Mammary epithelial cell (primary cell): ENCODE measurements around the gene ETV3.

Source experiments
- EZH2 ChIP-seq: IDR thresholded peaks from 2 replicates; pipeline ENCODE4 v1.6.1; 2012; ENCODE audit warnings: low read length, inconsistent platforms, borderline replicate concordance
- TF ChIP-seq, protein P1 (sequence below), 2 donors: IDR thresholded peaks in 1 of 2; conservative IDR thresholded peaks in 1 of 2; 2 replicates each; pipeline ENCODE4 v1.5.1; 2011 to 2012; ENCODE audit warnings: inconsistent platforms in 2 of 2, low read length in 2 of 2, mild to moderate bottlenecking in 2 of 2, control low read depth in 1 of 2, low read depth in 1 of 2; ENCODE audit not compliant: insufficient read depth in 1 of 2; ENCODE audit errors: extremely low read depth in 1 of 2

DNA sequence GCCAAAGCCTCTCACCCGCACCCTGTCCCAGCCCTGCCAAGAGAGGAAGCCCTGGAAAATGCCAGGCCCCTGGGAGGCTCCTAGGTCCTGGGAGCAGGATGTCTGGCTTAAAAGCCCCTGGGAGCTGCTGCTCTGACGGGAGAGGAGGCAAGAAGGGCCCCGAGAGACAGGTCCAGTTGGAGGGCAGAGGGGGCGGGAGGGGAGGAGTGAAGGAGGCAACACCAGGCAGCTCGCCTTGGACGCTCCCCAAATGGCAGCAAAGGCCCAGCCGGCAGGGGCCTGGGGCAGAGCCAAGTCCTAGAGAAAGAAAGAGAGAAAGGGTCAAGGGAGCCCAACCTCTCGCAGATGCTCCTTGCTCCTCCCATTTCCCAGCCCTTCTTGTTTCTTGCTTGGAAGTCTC, 45.4 kb downstream of the ETV3 start:
- TF ChIP-seq, protein P1, sequence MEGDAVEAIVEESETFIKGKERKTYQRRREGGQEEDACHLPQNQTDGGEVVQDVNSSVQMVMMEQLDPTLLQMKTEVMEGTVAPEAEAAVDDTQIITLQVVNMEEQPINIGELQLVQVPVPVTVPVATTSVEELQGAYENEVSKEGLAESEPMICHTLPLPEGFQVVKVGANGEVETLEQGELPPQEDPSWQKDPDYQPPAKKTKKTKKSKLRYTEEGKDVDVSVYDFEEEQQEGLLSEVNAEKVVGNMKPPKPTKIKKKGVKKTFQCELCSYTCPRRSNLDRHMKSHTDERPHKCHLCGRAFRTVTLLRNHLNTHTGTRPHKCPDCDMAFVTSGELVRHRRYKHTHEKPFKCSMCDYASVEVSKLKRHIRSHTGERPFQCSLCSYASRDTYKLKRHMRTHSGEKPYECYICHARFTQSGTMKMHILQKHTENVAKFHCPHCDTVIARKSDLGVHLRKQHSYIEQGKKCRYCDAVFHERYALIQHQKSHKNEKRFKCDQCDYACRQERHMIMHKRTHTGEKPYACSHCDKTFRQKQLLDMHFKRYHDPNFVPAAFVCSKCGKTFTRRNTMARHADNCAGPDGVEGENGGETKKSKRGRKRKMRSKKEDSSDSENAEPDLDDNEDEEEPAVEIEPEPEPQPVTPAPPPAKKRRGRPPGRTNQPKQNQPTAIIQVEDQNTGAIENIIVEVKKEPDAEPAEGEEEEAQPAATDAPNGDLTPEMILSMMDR (conservative IDR thresholded peaks at IDR 0.05 in 1 of 2, IDR thresholded peaks at IDR 0.05 in 1 of 2; ENCODE audit: extremely low read depth in 1 of 2, insufficient read depth in 1 of 2, low read depth in 1 of 2, low read length in 2 of 2): no peak
- TF ChIP-seq EZH2: no peak
